A673 (cell line): ENCODE data around the gene MAML3. TPM values are rescaled to one million over a fixed set of nuclear protein-coding genes. Genes with fewer than 3 reads are reported as not detected.
A peak's percentile ranks its signal among the peaks of the same experiment; 100 is the strongest.

Experiments used
- BruUV-seq: library from RNA; stranded (reverse); fragments of 400-500 nt; replicated peaks from 2 replicates; lab custom pipeline; 2021; lab: Mats Ljungman, UMichigan
- CTCF ChIA-PET: fragments of 300-600 bp; sonication (Branson Sonifier 250); formaldehyde crosslinking; loops from one replicate; lab custom pipeline; 2022; ENCODE audit warnings: antibody characterized with exemption; lab: Charles Lee
- POLR2A ChIA-PET: fragments of 300-600 bp; sonication (Branson Sonifier 250); formaldehyde crosslinking; loops from one replicate; lab custom pipeline; 2022; ENCODE audit warnings: antibody characterized with exemption; ENCODE audit not compliant: low non-redundant PET; lab: Charles Lee
- DNase-seq: peaks from one replicate; pipeline ENCODE4 v3.0.0-alpha.2; 2015; ENCODE audit warnings: low spot score
- H3K27ac ChIP-seq: fragments of 200-600 bp; sonication (generic); 2 replicates; pipeline ENCODE4 v1.5.1; 2016; ENCODE audit warnings: mixed run types, low read depth, mild to moderate bottlenecking, mixed read lengths, antibody characterized with exemption, low read length; ENCODE audit not compliant: poor library complexity, severe bottlenecking
- H3K27me3 ChIP-seq: fragments of 200-600 bp; sonication (generic); replicated peaks from 2 replicates; pipeline ENCODE4 v1.6.1; 2017; ENCODE audit warnings: mixed run types, low read depth, mild to moderate bottlenecking, mixed read lengths, antibody characterized with exemption, low read length; ENCODE audit not compliant: insufficient read depth, poor library complexity
- H3K36me3 ChIP-seq: fragments of 200-600 bp; sonication (generic); 2 replicates; pipeline ENCODE4 v1.6.1; 2016; ENCODE audit warnings: mixed run types, mild to moderate bottlenecking, mixed read lengths, antibody characterized with exemption, low read length; ENCODE audit not compliant: insufficient read depth, poor library complexity, severe bottlenecking
- H3K4me1 ChIP-seq: fragments of 200-600 bp; sonication (generic); 2 replicates; pipeline ENCODE4 v1.6.1; 2017; ENCODE audit warnings: mixed run types, mild to moderate bottlenecking, mixed read lengths, antibody characterized with exemption, low read length; ENCODE audit not compliant: insufficient read depth, poor library complexity, severe bottlenecking
- H3K4me3 ChIP-seq: fragments of 200-600 bp; sonication (generic); 2 replicates; pipeline ENCODE4 v1.5.1; 2016; ENCODE audit warnings: low read depth, mixed run types, mild to moderate bottlenecking, mixed read lengths, low read length; ENCODE audit not compliant: poor library complexity, severe bottlenecking
- H3K9me3 ChIP-seq: fragments of 200-600 bp; sonication (generic); 2 replicates; pipeline ENCODE4 v1.6.1; 2016; ENCODE audit warnings: mixed run types, low read depth, mild to moderate bottlenecking, mixed read lengths, antibody characterized with exemption, low read length; ENCODE audit not compliant: poor library complexity, severe bottlenecking
- EZH2 ChIP-seq: fragments of 200-600 bp; sonication (generic); IDR thresholded peaks from 2 replicates; pipeline ENCODE4 v1.6.1; 2017; ENCODE audit warnings: borderline replicate concordance, low read depth, mild to moderate bottlenecking, mixed read lengths, antibody characterized with exemption, low read length; ENCODE audit not compliant: poor library complexity, severe bottlenecking
- intact Hi-C: fragments of 100-400 bp; cut with micrococcal nuclease; formaldehyde crosslinking; loops from one replicate; pipeline ENCODE4 v1.10.0; 2022; ENCODE audit not compliant: unreplicated experiment
- total RNA-seq: library from RNA; stranded (reverse); gene quantifications from 2 replicates; pipeline ENCODE4 v1.2.3, GENCODE V29; 2021
- TF ChIP-seq, protein P1 (sequence below): fragments of 300-800, 200-600 bp; sonication (generic); conservative IDR thresholded peaks from 2 replicates; pipeline ENCODE4 v1.5.1; 2017; ENCODE audit warnings: low read depth, mild to moderate bottlenecking, antibody characterized with exemption, low read length, moderate library complexity, mixed read lengths

The MAML3 gene
- total RNA-seq, 1 experiment from 2014 or later = 3.7 TPM

DNA sequence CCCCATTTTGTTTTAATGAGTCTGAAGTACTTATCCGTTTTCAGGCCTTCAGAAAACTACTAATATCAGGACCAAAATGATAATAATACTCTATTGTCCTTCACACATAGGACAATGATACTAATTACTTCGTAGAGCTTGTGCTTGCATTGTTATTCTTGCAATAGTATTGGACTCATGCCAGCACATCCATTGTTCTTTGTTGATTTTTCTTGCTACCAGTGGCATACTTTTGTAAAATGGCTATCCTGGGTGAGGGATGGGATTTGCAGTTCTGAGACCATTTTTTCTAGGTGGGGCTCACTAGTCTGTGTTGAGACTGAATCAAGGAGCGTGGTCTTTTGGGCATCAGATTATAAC is 195.3 kb downstream of the MAML3 start:
- ChIA-PET POLR2A (no interaction called here), CTCF (no interaction called here)
- peak; percentile 4 for DNase-seq
- TF ChIP-seq, protein P1, sequence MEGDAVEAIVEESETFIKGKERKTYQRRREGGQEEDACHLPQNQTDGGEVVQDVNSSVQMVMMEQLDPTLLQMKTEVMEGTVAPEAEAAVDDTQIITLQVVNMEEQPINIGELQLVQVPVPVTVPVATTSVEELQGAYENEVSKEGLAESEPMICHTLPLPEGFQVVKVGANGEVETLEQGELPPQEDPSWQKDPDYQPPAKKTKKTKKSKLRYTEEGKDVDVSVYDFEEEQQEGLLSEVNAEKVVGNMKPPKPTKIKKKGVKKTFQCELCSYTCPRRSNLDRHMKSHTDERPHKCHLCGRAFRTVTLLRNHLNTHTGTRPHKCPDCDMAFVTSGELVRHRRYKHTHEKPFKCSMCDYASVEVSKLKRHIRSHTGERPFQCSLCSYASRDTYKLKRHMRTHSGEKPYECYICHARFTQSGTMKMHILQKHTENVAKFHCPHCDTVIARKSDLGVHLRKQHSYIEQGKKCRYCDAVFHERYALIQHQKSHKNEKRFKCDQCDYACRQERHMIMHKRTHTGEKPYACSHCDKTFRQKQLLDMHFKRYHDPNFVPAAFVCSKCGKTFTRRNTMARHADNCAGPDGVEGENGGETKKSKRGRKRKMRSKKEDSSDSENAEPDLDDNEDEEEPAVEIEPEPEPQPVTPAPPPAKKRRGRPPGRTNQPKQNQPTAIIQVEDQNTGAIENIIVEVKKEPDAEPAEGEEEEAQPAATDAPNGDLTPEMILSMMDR = no peak
- no peak for TF ChIP-seq EZH2
- Histone ChIP-seq H3K4me1 (no peaks in the 10 kb centered on the region), H3K27ac (no peak overlapping the region), H3K9me3 (no peaks in the 10 kb centered on the region), H3K4me3 (no peak overlapping the region), H3K27me3 (no peaks in the 10 kb centered on the region), H3K36me3 (no peaks in the 10 kb centered on the region)
- intact Hi-C loops = no loop called here
- BruUV-seq = no TSS peak

DNA sequence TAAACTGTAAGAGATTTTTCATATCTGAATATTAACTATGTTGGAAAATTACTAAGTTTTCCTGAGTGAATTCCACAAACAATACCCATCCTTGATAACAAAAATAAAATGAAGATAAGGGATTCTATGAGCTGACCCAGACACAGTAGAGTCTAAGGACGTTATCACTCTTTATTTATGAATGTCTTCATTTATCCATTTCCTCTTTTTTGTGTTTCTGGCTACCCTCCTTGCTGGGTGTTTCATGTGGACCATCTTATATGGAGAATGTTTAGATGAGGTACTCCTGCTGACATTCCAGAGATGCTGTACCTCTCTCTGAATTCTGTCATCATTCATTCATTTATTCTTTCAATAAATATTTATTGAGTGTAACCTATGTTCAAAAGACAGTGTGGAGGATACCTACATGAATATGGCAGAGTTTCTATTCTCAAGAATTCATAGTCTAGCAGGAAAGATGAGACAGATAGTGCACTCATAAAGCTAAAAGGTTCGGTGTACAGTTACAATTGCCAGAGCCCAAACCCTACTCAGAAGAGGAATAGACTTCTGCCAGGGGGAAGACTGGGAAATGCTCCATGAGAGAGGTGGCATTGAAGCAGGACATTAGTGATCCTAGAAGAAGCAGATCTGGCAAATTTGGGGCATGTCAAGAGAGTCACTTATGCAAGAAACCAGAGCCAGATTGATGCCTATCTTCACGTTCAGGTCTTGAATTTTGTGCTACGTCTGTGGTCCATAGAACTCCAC is 195.8 kb downstream of the MAML3 start:
- H3K9me3 ChIP-seq = no peaks in the 10 kb centered on the region
- TF ChIP-seq, protein P1 = no peak
- no peak for TF ChIP-seq EZH2
- H3K27me3 ChIP-seq = no peaks in the 10 kb centered on the region
- DNase-seq = no peak
- no peaks in the 10 kb centered on the region for H3K36me3 ChIP-seq
- H3K4me3 ChIP-seq = no peak overlapping the region
- POLR2A ChIA-PET = no interaction called here
- no peak overlapping the region for H3K27ac ChIP-seq
- no TSS peak for BruUV-seq
- no peaks in the 10 kb centered on the region for H3K4me1 ChIP-seq
- CTCF ChIA-PET = no interaction called here
- intact Hi-C loops = no loop called here

DNA sequence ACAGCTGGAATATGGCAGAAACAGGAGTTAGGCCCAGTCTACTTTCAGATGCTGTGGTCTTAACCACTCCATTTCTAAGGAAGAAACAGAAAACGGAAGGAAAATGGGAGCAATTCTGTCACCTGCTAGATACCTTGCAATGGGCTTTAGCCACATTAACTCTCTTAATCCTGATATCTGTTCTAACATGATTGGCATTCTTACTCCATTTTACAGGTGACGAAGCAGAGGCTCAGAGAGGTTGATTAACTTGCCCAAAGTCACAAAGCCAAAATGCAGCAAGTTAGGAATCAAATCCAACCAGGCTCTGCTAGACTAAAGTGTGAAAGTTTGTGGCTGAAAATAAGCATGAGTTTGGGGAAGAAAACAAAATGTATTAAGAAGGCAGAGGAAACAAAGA is 196.9 kb downstream of the MAML3 start:
- H3K4me1 ChIP-seq = no peaks in the 10 kb centered on the region
- POLR2A ChIA-PET = no interaction called here
- CTCF ChIA-PET = no interaction called here
- no peaks in the 10 kb centered on the region for H3K27me3 ChIP-seq
- H3K9me3 ChIP-seq = no peaks in the 10 kb centered on the region
- H3K27ac ChIP-seq = no peak overlapping the region
- H3K36me3 ChIP-seq = no peaks in the 10 kb centered on the region
- DNase-seq = no peak
- TF ChIP-seq, protein P1 = no peak
- no peak for TF ChIP-seq EZH2
- no peak overlapping the region for H3K4me3 ChIP-seq
- no TSS peak for BruUV-seq
- intact Hi-C loops = no loop called here
